IMR-90 (cell line): ENCODE results near the gene C11orf86. TPM values are rescaled to one million over a fixed set of nuclear protein-coding genes. Genes with fewer than 3 reads are reported as not detected.
A peak's percentile ranks its signal among the peaks of the same experiment; 100 is the strongest.

Source experiments
- ATAC-seq: fragments of 200-7000 bp; cut with Tn5 transposase; 2 replicates; pipeline ENCODE4 v1.9.1; 2020; ENCODE audit warnings: low read depth, mild to moderate bottlenecking, moderate library complexity
- Bru-seq: library from RNA; stranded (reverse); fragments of 400-500 nt; gene quantifications from one replicate; lab custom pipeline; 2021; lab: Mats Ljungman, UMichigan
- BruChase-seq, 2 experiments: library from RNA; stranded (reverse); fragments of 400-500 nt; gene quantifications; one replicate each; lab custom pipeline; 2021; lab: Mats Ljungman, UMichigan
- BruUV-seq: library from RNA; stranded (reverse); fragments of 400-500 nt; replicated peaks from 2 replicates; lab custom pipeline; 2021; lab: Mats Ljungman, UMichigan
- CTCF ChIA-PET: fragments of 300-600 bp; formaldehyde crosslinking; extraction: SDS; loops from one replicate; lab custom pipeline; 2021; ENCODE audit warnings: antibody characterized with exemption; lab: Yijun Ruan, JAX
- POLR2A ChIA-PET: fragments of 300-600 bp; sonication (Branson Sonifier 250); formaldehyde crosslinking; loops from one replicate; lab custom pipeline; 2022; ENCODE audit warnings: antibody characterized with exemption; ENCODE audit not compliant: unreplicated experiment; lab: Charles Lee
- DNase-seq: peaks from one replicate; pipeline ENCODE4 v3.0.0; 2013
- H2AFZ ChIP-seq: replicated peaks from 2 replicates; pipeline ENCODE3; 2013; ENCODE audit warnings: low read length, mild to moderate bottlenecking; ENCODE audit not compliant: poor library complexity
- H2AK5ac ChIP-seq: 2 replicates; pipeline ENCODE4 v1.6.1; 2013; ENCODE audit warnings: low read depth, low read length, inconsistent platforms
- H2AK9ac ChIP-seq: replicated peaks from 2 replicates; pipeline ENCODE3; 2013; ENCODE audit warnings: mild to moderate bottlenecking, low read depth, low read length, moderate library complexity; ENCODE audit not compliant: poor library complexity
- H2BK120ac ChIP-seq: 2 replicates; pipeline ENCODE4 v1.6.1; 2013; ENCODE audit warnings: low read depth, low read length, inconsistent platforms
- H2BK15ac ChIP-seq: 3 replicates; pipeline ENCODE4 v1.6.1; 2013; ENCODE audit warnings: low read depth, low read length, inconsistent platforms
- H2BK20ac ChIP-seq: 2 replicates; pipeline ENCODE4 v1.6.1; 2013; ENCODE audit warnings: low read depth, mild to moderate bottlenecking, inconsistent platforms, low read length, moderate library complexity
- H2BK5ac ChIP-seq: 2 replicates; pipeline ENCODE4 v1.6.1; 2013; ENCODE audit warnings: mild to moderate bottlenecking, low read depth, low read length, inconsistent platforms; ENCODE audit not compliant: poor library complexity, severe bottlenecking
- H3K14ac ChIP-seq: replicated peaks from 2 replicates; pipeline ENCODE4 v1.6.1; 2013; ENCODE audit warnings: low read depth, low read length, inconsistent platforms
- H3K18ac ChIP-seq: 2 replicates; pipeline ENCODE4 v1.6.1; 2013; ENCODE audit warnings: low read depth, low read length, control low read depth
- H3K23ac ChIP-seq: 2 replicates; pipeline ENCODE4 v1.6.1; 2013; ENCODE audit warnings: low read depth, low read length, inconsistent platforms
- H3K27ac ChIP-seq: 2 replicates; pipeline ENCODE4 v1.5.1; 2013; ENCODE audit warnings: mild to moderate bottlenecking, control low read depth, low read length; ENCODE audit not compliant: insufficient read depth
- H3K27me3 ChIP-seq: 2 replicates; pipeline ENCODE4 v1.6.1; 2013; ENCODE audit warnings: low read length; ENCODE audit not compliant: control insufficient read depth, insufficient read depth
- H3K36me3 ChIP-seq: 2 replicates; pipeline ENCODE4 v1.6.1; 2013; ENCODE audit warnings: low read length, mixed read lengths; ENCODE audit not compliant: control insufficient read depth, insufficient read depth
- H3K4ac ChIP-seq: 2 replicates; pipeline ENCODE4 v1.6.1; 2013; ENCODE audit warnings: low read depth, low read length, inconsistent platforms
- H3K4me1 ChIP-seq: 2 replicates; pipeline ENCODE4 v1.6.1; 2013; ENCODE audit warnings: low read length, mixed read lengths; ENCODE audit not compliant: control insufficient read depth, insufficient read depth
- H3K4me2 ChIP-seq: 2 replicates; pipeline ENCODE4 v1.6.1; 2013; ENCODE audit warnings: low read depth, mild to moderate bottlenecking, control low read depth, low read length, moderate library complexity
- H3K4me3 ChIP-seq: 2 replicates; pipeline ENCODE4 v1.5.1; 2013; ENCODE audit warnings: low read depth, mild to moderate bottlenecking, control low read depth, low read length, moderate library complexity; ENCODE audit not compliant: insufficient read depth
- H3K56ac ChIP-seq: 2 replicates; pipeline ENCODE4 v1.6.1; 2013; ENCODE audit warnings: low read length, inconsistent platforms; ENCODE audit not compliant: insufficient read depth; ENCODE audit errors: extremely low read depth
- H3K79me1 ChIP-seq, 2 experiments: 2 replicates each; pipeline ENCODE4 v1.6.1; 2013; ENCODE audit warnings: low read length in 2 of 2, inconsistent platforms in 1 of 2, low read depth in 1 of 2
- H3K9ac ChIP-seq: 2 replicates; pipeline ENCODE4 v1.6.1; 2013; ENCODE audit warnings: low read depth, low read length, control low read depth
- H3K9me1 ChIP-seq: 2 replicates; pipeline ENCODE4 v1.6.1; 2013; ENCODE audit warnings: low read length, inconsistent platforms; ENCODE audit not compliant: insufficient read depth
- H3K9me3 ChIP-seq: 2 replicates; pipeline ENCODE4 v1.6.1; 2013; ENCODE audit warnings: low read length; ENCODE audit not compliant: control insufficient read depth, insufficient read depth
- H4K20me1 ChIP-seq: 2 replicates; pipeline ENCODE4 v1.6.1; 2013; ENCODE audit warnings: low read length, inconsistent platforms; ENCODE audit not compliant: insufficient read depth
- H4K5ac ChIP-seq: 2 replicates; pipeline ENCODE4 v1.6.1; 2013; ENCODE audit warnings: mild to moderate bottlenecking, low read depth, low read length, control low read depth
- H4K8ac ChIP-seq, 2 experiments: 2 replicates each; pipeline ENCODE4 v1.6.1; 2013; ENCODE audit warnings: low read depth in 2 of 2, low read length in 2 of 2, control low read depth in 1 of 2, inconsistent platforms in 1 of 2
- H4K91ac ChIP-seq: 2 replicates; pipeline ENCODE4 v1.6.1; 2013; ENCODE audit warnings: low read depth, low read length, inconsistent platforms; ENCODE audit not compliant: insufficient read depth
- CEBPB ChIP-seq: IDR thresholded peaks from 2 replicates; pipeline ENCODE4 v1.6.1; 2012; ENCODE audit warnings: low read depth, low read length, improper control_type of control experiment
- CHD1 ChIP-seq: IDR thresholded peaks from 2 replicates; pipeline ENCODE4 v1.6.1; 2012; ENCODE audit warnings: low read depth, low read length, improper control_type of control experiment
- CTCF ChIP-seq: conservative IDR thresholded peaks from 2 replicates; pipeline ENCODE4 v1.5.1; 2012; ENCODE audit warnings: mild to moderate bottlenecking, low read depth, low read length, improper control_type of control experiment
- ELK1 ChIP-seq: fragments of 150-350 bp; IDR thresholded peaks from 2 replicates; pipeline ENCODE4 v1.6.1; 2016; ENCODE audit warnings: low read depth, mild to moderate bottlenecking, low read length, moderate library complexity, borderline replicate concordance
- MAFK ChIP-seq: IDR thresholded peaks from 2 replicates; pipeline ENCODE4 v1.6.1; 2012; ENCODE audit warnings: low read depth, low read length, improper control_type of control experiment
- MAZ ChIP-seq: IDR thresholded peaks from 2 replicates; pipeline ENCODE4 v1.6.1; 2012; ENCODE audit warnings: low read depth, mild to moderate bottlenecking, low read length, improper control_type of control experiment, moderate library complexity, borderline replicate concordance
- MXI1 ChIP-seq: IDR thresholded peaks from 2 replicates; pipeline ENCODE4 v1.6.1; 2012; ENCODE audit warnings: low read depth, mild to moderate bottlenecking, low read length, moderate library complexity, borderline replicate concordance
- NFE2L2 ChIP-seq: fragments of 150-350 bp; IDR thresholded peaks from 2 replicates; pipeline ENCODE4 v1.6.1; 2016; ENCODE audit warnings: low read depth, mild to moderate bottlenecking, low read length
- RAD21 ChIP-seq: IDR thresholded peaks from 2 replicates; pipeline ENCODE4 v1.6.1; 2012; ENCODE audit warnings: low read length, improper control_type of control experiment
- RCOR1 ChIP-seq: IDR thresholded peaks from 2 replicates; pipeline ENCODE4 v1.6.1; 2012; ENCODE audit warnings: mild to moderate bottlenecking, low read length, improper control_type of control experiment; ENCODE audit not compliant: insufficient replicate concordance
- RFX5 ChIP-seq: IDR thresholded peaks from 2 replicates; pipeline ENCODE4 v1.8.0; 2012; ENCODE audit warnings: low read depth, mild to moderate bottlenecking, low read length, moderate library complexity
- USF2 ChIP-seq: fragments of 150-350 bp; IDR thresholded peaks from 2 replicates; pipeline ENCODE4 v1.6.1; 2017; ENCODE audit warnings: mild to moderate bottlenecking, antibody characterized with exemption, low read length, low read depth
- WGBS, 2 experiments: methylation state at CpG; one replicate each; pipeline versions ENCODE4 v1.1.5 to v1.1.7; 2013; ENCODE audit warnings: missing lambda C conversion rate in 2 of 2; ENCODE audit not compliant: insufficient read length in 1 of 2; ENCODE audit errors: extremely low coverage in 2 of 2; 5-methylcytosine and 5-hydroxymethylcytosine counted together
- dilution Hi-C: fragments of 300-500 bp; cut with HindIII; formaldehyde crosslinking; loops from one replicate; pipeline ENCODE4 v1.14.3; 2018; ENCODE audit warnings: low sequenced_read_pairs; ENCODE audit not compliant: unreplicated experiment
- in situ Hi-C: fragments of 300-500 bp; cut with MboI; formaldehyde crosslinking; loops from 3 replicates; pipeline ENCODE4 v1.14.3; 2019; ENCODE audit warnings: low sequenced_read_pairs, inconsistent platforms, mixed read lengths
- intact Hi-C: fragments of 100-400 bp; cut with micrococcal nuclease; formaldehyde crosslinking; loops from 2 replicates; pipeline ENCODE4 v1.10.0; 2022
- long read RNA-seq: library from polyadenylated mRNA; unstranded; transcript quantifications from one replicate; pipeline ENCODE4 v2.0.0, GENCODE V29; 2021; ENCODE audit not compliant: unreplicated experiment
- polyA plus RNA-seq, 3 experiments: library from polyadenylated mRNA; depleted of rRNA; stranded (reverse); fragments of >200 nt; gene quantifications; 2 replicates each; pipeline ENCODE4 v1.2.3, GENCODE V29; 2012; ENCODE audit warnings: low replicate concordance in 1 of 3
- total RNA-seq: library from RNA; depleted of rRNA; stranded (reverse); fragments of >200 nt; gene quantifications from 2 replicates; pipeline ENCODE4 v1.2.3, GENCODE V29; 2012; rRNA removed

The C11orf86 gene
- total RNA-seq (not detected in 2 replicates), polyA plus RNA-seq (2012; rRNA removed) (not detected in 2 replicates), Bru-seq, nascent RNA (percentile 19 among the genes with signal in this experiment), BruChase-seq, experiment 1, labeled RNA remaining after a 6-hour chase (not detected), BruChase-seq, experiment 2, labeled RNA remaining after a 2-hour chase (not detected)
- polyA plus RNA-seq (2012; cell fraction: cytosol; rRNA removed): 0.04 TPM in 1 of 2 replicates, not detected in the other
- polyA plus RNA-seq (2012; cell fraction: nucleus; rRNA removed; ENCODE audit: low replicate concordance): 0.06 and 0.07 TPM in 2 replicates
- long read RNA-seq: 0 reads

- no peak within 1 kb of the TSS for H3K56ac ChIP-seq
- H3K4me2 ChIP-seq: no peak within 1 kb of the TSS
- peaks cover 13% of the 10 kb centered on the region for H3K9me1 ChIP-seq
- peak within 1 kb of the TSS; percentile 74 for H2BK20ac ChIP-seq
- H3K4me1 ChIP-seq: peaks cover 25% of the 10 kb centered on the region
- H3K14ac ChIP-seq: no peak within 1 kb of the TSS
- peak within 1 kb of the TSS; percentile 37 for H3K4ac ChIP-seq
- H3K79me1 ChIP-seq: no peaks in the 10 kb centered on the region
- peak within 1 kb of the TSS; percentile 31 for H2BK5ac ChIP-seq
- H2BK15ac ChIP-seq: peak within 1 kb of the TSS; percentile 70; the same call in 2 of the 3 replicates
- H4K91ac ChIP-seq: peak within 1 kb of the TSS; percentile 72
- peak within 1 kb of the TSS; percentile 78 for H4K5ac ChIP-seq
- H4K20me1 ChIP-seq: peaks cover 3% of the 10 kb centered on the region; the same call in 1 of the 2 replicates
- no peak within 1 kb of the TSS for H3K23ac ChIP-seq
- peak within 1 kb of the TSS; percentile 8 for H2AFZ ChIP-seq
- dilution Hi-C loops (no loop called here), intact Hi-C loops (loop anchor here (5.0 kb wide), 2 partner anchors 118 to 133 kb away; partner anchors contain the start of genes LRFN4 and RCE1), in situ Hi-C loops (loop anchor here (5.0 kb wide), 1 partner anchor 283 kb away; no protein-coding TSS in a partner anchor)
- peak within 1 kb of the TSS; percentile 93 for H2AK5ac ChIP-seq
- no peaks in the 10 kb centered on the region for H3K36me3 ChIP-seq
- BruUV-seq: no TSS peak
- H3K4me3 ChIP-seq: no peak within 1 kb of the TSS
- H3K9me3 ChIP-seq: peaks cover 12% of the 10 kb centered on the region
- H3K18ac ChIP-seq: peak within 1 kb of the TSS; percentile 60; the same call in 1 of the 2 replicates
- peak within 1 kb of the TSS; percentile 94 for H2AK9ac ChIP-seq
- 88% methylated on average over 6 of the region's 10 CpGs; no CpG with 5 or more reads in 1 of the 2 experiments for WGBS, 2 experiments
- DNase-seq (no peak), ATAC-seq (no peak)
- POLR2A ChIA-PET: no interaction called here
- no peak within 1 kb of the TSS; the same call in 1 of the 2 replicates for H3K9ac ChIP-seq
- H3K27me3 ChIP-seq: no peaks in the 10 kb centered on the region
- peak within 1 kb of the TSS; percentile 61 to 78 for H4K8ac ChIP-seq
- H2BK120ac ChIP-seq: peak within 1 kb of the TSS; percentile 64
- peak within 1 kb of the TSS; percentile 57; the same call in 1 of the 2 replicates for H3K27ac ChIP-seq
- CTCF ChIA-PET: interaction anchor here (0.6 to 0.7 kb wide), 2 partner anchors 88 to 133 kb away, joined by 3 read pairs; no protein-coding TSS in a partner anchor
- TF ChIP-seq CTCF (no peak), RFX5 (no peak), MAZ (no peak), CEBPB (no peak), RCOR1 (no peak), MAFK (no peak), CHD1 (no peak), MXI1 (no peak), NFE2L2 (no peak), RAD21 (no peak), ELK1 (no peak), USF2 (no peak)
Observed at GRCh38 chr11:66974724-66975404, at the start of gene C11orf86. Gene C11orf86 (plus strand): TSS chr11:66975304. CDS start chr11:66975363, 59 bp downstream.
